Hypothalamus (tissue), 51 donors: ENCODE results near the gene SLC25A21.
"Not testable (repeated sequence)": the region's sequence is repeated elsewhere in the genome, so short reads cannot be mapped to it uniquely, and the experiment has no call there.

ENCODE experiments used
- DNase-seq, 51 donors: peaks; one replicate each; lab custom pipeline; 2025; lab: John Stamatoyannopoulos, UW

SLC25A21 gene

GRCh38 chr14:36996857-36997590, 175.4 kb downstream of the SLC25A21 start:
- no peak for DNase-seq

- no peak for DNase-seq
Observed at GRCh38 chr14:36996133-36996856, 176.1 kb downstream of the SLC25A21 start.

GRCh38 chr14:36989806-36990205, 182.6 kb downstream of the SLC25A21 start:
- DNase-seq, result no peak

GRCh38 chr14:36988989-36989388, 183.4 kb downstream of the SLC25A21 start:
- no peak for DNase-seq

GRCh38 chr14:36988568-36988967, 183.8 kb downstream of the SLC25A21 start:
- DNase-seq, result no peak

GRCh38 chr14:36986407-36986806, 186.0 kb downstream of the SLC25A21 start:
- DNase-seq, result no peak

GRCh38 chr14:36981832-36982529, 190.4 kb downstream of the SLC25A21 start:
- no peak for DNase-seq

- not testable (repeated sequence) for DNase-seq
Observed at GRCh38 chr14:36980413-36980812, 192.0 kb downstream of the SLC25A21 start.

GRCh38 chr14:36979863-36980262, 192.5 kb downstream of the SLC25A21 start:
- DNase-seq, result no peak

GRCh38 chr14:36976571-36977023, 195.8 kb downstream of the SLC25A21 start:
- no peak for DNase-seq

- no peak for DNase-seq
Observed at GRCh38 chr14:36975834-36976233, 196.6 kb downstream of the SLC25A21 start.

- no peak for DNase-seq
Observed at GRCh38 chr14:36974985-36975384, 197.4 kb downstream of the SLC25A21 start.

GRCh38 chr14:36973806-36974442, 198.5 kb downstream of the SLC25A21 start:
- no peak for DNase-seq

- DNase-seq, result no peak
Observed at GRCh38 chr14:36971263-36971855, 201.0 kb downstream of the SLC25A21 start.

GRCh38 chr14:36967892-36968555, 204.4 kb downstream of the SLC25A21 start:
- DNase-seq, result no peak

- DNase-seq, result no peak
Observed at GRCh38 chr14:36955967-36956366, 216.4 kb downstream of the SLC25A21 start.

- DNase-seq, result no peak
Observed at GRCh38 chr14:36955376-36955775, 217.0 kb downstream of the SLC25A21 start.

- DNase-seq, result no peak
Observed at GRCh38 chr14:36952689-36953088, 219.7 kb downstream of the SLC25A21 start.

GRCh38 chr14:36951380-36951911, 221.0 kb downstream of the SLC25A21 start:
- DNase-seq, result no peak

- no peak for DNase-seq
Observed at GRCh38 chr14:36950812-36951211, 221.6 kb downstream of the SLC25A21 start.
